ENCODE data around the gene ZNF750. TPM values are rescaled to one million over a fixed set of nuclear protein-coding genes. Genes with fewer than 3 reads are reported as not detected.
A peak's percentile ranks its signal among the peaks of the same experiment; 100 is the strongest.
"Not testable (repeated sequence)": the region's sequence is repeated elsewhere in the genome, so short reads cannot be mapped to it uniquely, and the experiment has no call there.

ZNF750 gene
- total RNA-seq, 4 donors from 2014 or later, result not detected

- Histone ChIP-seq H3K27ac (no peak overlapping the region), H3K9me3 (no peaks in the 10 kb centered on the region), H3K36me3 (peaks cover 0 to 63% (median 8%) of the 10 kb centered on the region in 3 donors), H3K4me3 (no peak overlapping the region), H3K27me3 (no peaks in the 10 kb centered on the region), H3K4me1 (peaks cover 0 to under 1% (median 0%) of the 10 kb centered on the region in 4 donors)
- 85 to 87% methylated on average over 26 to 27 of the region's 27 CpGs for WGBS, 2 donors
- DNase-seq (ENCODE audit: low spot score in 2 of 2), result no peak
- TF ChIP-seq CTCF (IDR thresholded peaks at IDR 0.05), result no peak
- TF ChIP-seq EP300 (IDR thresholded peaks at IDR 0.05), result peak in 1 of 2 donors; percentile 19
- TF ChIP-seq POLR2A (IDR thresholded peaks at IDR 0.05), result no peak
Observed at GRCh38 chr17:82787081-82787848, 52.6 kb downstream of the ZNF750 start.

GRCh38 chr17:82786427-82786826, 53.4 kb downstream of the ZNF750 start:
- WGBS, 2 donors, result 94 to 95% methylated on average over 8 to 10 of the region's 10 CpGs
- H3K36me3 ChIP-seq, result peaks cover 0 to 62% (median 9%) of the 10 kb centered on the region in 3 donors
- TF ChIP-seq POLR2A (IDR thresholded peaks at IDR 0.05) (no peak), CTCF (IDR thresholded peaks at IDR 0.05) (no peak), EP300 (IDR thresholded peaks at IDR 0.05) (no peak)

GRCh38 chr17:82785581-82785980, 54.2 kb downstream of the ZNF750 start:
- not testable (repeated sequence) for H3K9me3 ChIP-seq; H3K27ac ChIP-seq; H3K27me3 ChIP-seq; DNase-seq (ENCODE audit: low spot score in 2 of 2); H3K4me1 ChIP-seq; H3K4me3 ChIP-seq
- peaks cover 0 to 58% (median 9%) of the 10 kb centered on the region in 3 donors for H3K36me3 ChIP-seq
- WGBS, 2 donors, result 90 to 97% methylated on average over 4 to 15 of the region's 16 CpGs

More at GRCh38 chr17:82786427-82786826, 53.4 kb downstream of the ZNF750 start:
- DNase-seq (ENCODE audit: low spot score in 2 of 2), result no peak
- no peaks in the 10 kb centered on the region for H3K27me3 ChIP-seq
- H3K4me3 ChIP-seq, result no peak overlapping the region
- no peaks in the 10 kb centered on the region for H3K9me3 ChIP-seq
- H3K4me1 ChIP-seq, result peaks cover 0 to 5% (median 1%) of the 10 kb centered on the region in 4 donors
- H3K27ac ChIP-seq, result no peak overlapping the region

GRCh38 chr17:82783498-82783897, 56.3 kb downstream of the ZNF750 start:
- H3K4me1 ChIP-seq, result peaks cover 0 to 5% (median 2%) of the 10 kb centered on the region in 4 donors
- DNase-seq (ENCODE audit: low spot score in 2 of 2), result no peak
- 93 to 94% methylated on average over 18 of the region's 18 CpGs for WGBS, 2 donors
- no peak overlapping the region for H3K4me3 ChIP-seq
- H3K27me3 ChIP-seq, result no peaks in the 10 kb centered on the region
- TF ChIP-seq CTCF (IDR thresholded peaks at IDR 0.05) (no peak), POLR2A (IDR thresholded peaks at IDR 0.05) (no peak), EP300 (IDR thresholded peaks at IDR 0.05) (no peak)
- no peak overlapping the region for H3K27ac ChIP-seq
- H3K9me3 ChIP-seq, result no peaks in the 10 kb centered on the region
- peaks cover 0 to 59% (median 9%) of the 10 kb centered on the region in 3 donors for H3K36me3 ChIP-seq

GRCh38 chr17:82782657-82783207, 57.1 kb downstream of the ZNF750 start:
- 80 to 86% methylated on average over 40 to 42 of the region's 42 CpGs for WGBS, 2 donors
- Histone ChIP-seq H3K9me3 (no peaks in the 10 kb centered on the region), H3K4me3 (no peak overlapping the region), H3K27me3 (no peaks in the 10 kb centered on the region), H3K4me1 (peaks cover 0 to 5% (median 2%) of the 10 kb centered on the region in 4 donors), H3K27ac (no peak overlapping the region), H3K36me3 (peaks cover 0 to 53% (median 9%) of the 10 kb centered on the region in 3 donors)
- TF ChIP-seq CTCF (IDR thresholded peaks at IDR 0.05) (no peak), POLR2A (IDR thresholded peaks at IDR 0.05) (no peak), EP300 (IDR thresholded peaks at IDR 0.05) (no peak)
- no peak for DNase-seq (ENCODE audit: low spot score in 2 of 2)

All from tibial nerve (tissue), 4 donors.